HG02798 (cell line): ENCODE data around the gene NEDD4L.
"Not testable (repeated sequence)": the region's sequence is repeated elsewhere in the genome, so short reads cannot be mapped to it uniquely, and the experiment has no call there.

Source experiments
- ATAC-seq: cut with Tn5 transposase; IDR thresholded peaks from one replicate; pipeline ENCODE4 v1.9.1; 2021; ENCODE audit warnings: mild to moderate bottlenecking; ENCODE audit not compliant: unreplicated experiment, poor library complexity

NEDD4L gene

GRCh38 chr18:58043491-58044369 is at the start of gene NEDD4L:
Gene NEDD4L, plus strand, starts transcription at chr18:58044226. Its CDS starts 435 bp downstream, at chr18:58044661.
- ATAC-seq, result peak; percentile 80

GRCh38 chr18:57995331-57995730 is 48.7 kb upstream of the NEDD4L start:
- no peak for ATAC-seq

DNA sequence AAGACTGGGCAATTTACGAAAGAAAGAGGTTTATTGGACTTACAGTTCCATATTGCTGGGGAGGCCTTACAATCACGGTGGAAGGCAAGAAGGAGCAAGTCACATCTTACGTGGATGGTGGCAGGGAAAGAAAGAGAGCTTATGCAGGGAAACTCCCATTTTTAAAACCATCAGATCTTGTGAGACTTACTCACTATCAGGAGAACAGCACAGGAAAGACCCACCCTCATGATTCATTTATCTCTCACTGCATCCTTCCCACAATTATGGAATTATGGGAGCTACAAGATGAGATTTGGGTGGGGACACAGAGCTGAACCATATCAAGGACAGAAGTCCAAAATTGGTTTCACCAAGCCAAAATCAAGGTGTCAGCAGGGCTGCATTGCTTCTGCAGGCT is 47.1 kb upstream of the NEDD4L start:
- not testable (repeated sequence) for ATAC-seq

GRCh38 chr18:57997820-57998219 is 46.2 kb upstream of the NEDD4L start:
- no peak for ATAC-seq

DNA sequence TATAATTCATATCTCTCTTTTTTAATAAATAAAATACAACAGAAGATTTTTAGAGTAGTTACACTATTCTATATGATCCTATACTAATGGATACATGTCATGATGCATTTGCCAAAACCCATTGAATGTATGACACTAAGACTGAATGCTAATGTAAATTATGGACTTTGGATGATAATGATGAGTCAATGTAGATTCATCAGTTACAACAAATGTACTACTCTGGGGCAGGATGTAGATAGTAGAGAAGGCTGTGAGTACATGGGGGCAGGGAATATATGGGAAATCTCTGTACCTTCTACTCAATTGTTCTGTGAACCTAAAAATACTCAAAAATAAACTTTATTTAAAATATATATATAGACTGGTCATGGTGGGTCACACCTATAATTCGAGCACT is 45.6 kb upstream of the NEDD4L start:
- ATAC-seq, result no peak

- no peak for ATAC-seq
These were observed 39.7 kb upstream of the NEDD4L start for GRCh38 chr18:58004317-58004716.

DNA sequence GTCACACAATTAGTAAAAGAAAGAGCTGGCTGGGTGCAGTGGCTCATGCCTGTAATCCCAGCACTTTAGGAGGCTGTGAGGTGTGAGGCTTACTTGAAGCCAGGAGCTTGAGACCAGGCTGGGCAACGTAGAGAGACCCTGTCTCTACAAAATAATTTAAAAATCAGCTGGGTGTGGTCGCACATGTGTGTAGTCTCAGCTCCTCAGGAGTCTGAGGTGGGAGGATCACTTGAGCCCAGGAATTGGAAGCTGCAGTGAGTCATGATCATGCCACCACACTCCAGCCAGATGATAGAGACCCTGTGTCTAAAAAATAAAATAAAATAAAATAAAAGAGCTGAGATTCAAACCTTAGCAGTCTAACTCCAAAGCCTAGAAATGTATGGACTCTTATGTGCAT is 39.0 kb upstream of the NEDD4L start:
- no peak for ATAC-seq

DNA sequence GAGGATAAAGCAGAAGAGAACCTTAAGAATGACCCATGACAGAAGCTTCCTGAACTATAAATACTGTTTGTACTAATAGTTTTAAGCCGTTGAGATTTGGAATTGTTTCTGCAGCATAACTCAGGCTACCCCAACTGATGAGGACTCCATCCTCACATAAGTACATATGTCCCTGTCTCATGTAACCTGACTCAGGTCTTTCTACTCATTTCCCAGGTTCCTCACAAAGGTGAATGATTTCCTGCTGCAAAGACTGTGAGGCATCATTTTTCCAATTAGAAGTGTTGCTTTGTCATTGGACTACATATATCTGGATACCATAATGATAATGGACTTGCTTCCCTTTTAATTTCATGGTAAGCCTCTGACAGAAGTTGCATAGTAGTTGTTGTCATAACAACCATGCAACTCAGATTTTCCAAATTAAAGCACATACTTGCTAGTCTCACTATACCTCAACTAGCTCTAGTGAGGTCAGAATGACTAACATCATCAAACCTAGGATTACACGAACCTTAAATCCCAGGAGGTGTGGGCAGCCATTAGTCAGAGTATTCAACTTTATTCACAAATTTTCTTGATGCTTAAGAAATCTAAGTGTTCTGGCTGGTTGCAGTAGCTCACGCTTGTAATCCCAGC is 38.0 kb upstream of the NEDD4L start:
- no peak for ATAC-seq

DNA sequence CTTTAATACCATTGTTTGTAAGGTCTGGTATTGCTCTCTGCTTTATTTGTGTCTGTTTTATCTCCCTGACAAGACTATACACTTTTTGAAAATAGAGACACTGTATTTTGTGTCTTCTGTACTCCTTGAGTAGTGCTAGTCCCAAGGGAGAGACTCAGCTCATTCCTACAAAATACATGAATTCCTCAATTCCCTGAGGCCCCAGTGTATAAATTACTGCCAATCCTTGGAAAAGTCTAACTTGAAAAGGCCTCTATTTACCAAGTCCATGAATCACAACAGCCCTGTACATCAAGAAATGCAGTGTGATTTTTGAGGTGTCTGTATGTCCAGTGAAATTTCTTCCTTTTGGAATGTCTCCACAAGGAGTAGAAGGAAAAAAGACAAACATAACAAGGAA is 34.9 kb upstream of the NEDD4L start:
- no peak for ATAC-seq

- ATAC-seq, result no peak
These were observed 33.8 kb upstream of the NEDD4L start for GRCh38 chr18:58010265-58010664.

DNA sequence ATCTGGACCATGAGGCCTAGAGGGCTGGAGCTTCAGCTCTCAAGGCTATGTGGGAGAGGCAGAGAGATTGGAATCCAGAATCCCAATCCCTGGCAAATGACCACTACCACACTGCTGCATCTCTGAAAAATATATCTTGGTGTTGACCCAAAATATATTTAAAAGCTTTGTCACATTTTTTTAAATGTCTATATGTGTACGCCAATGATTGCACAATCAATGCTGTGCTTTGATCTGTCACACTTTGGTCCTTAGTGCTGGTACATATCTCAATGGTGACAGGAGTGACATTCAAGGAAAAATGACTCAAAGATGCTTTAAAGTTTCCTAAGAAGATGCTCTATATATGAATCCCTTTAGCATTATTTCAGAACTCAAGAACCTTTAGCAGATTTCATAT is 31.7 kb upstream of the NEDD4L start:
- no peak for ATAC-seq

GRCh38 chr18:58013241-58014211 is 30.5 kb upstream of the NEDD4L start:
- no peak for ATAC-seq

GRCh38 chr18:58015065-58015780 is 28.8 kb upstream of the NEDD4L start:
- ATAC-seq, result peak; percentile 100

- ATAC-seq, result no peak
These were observed 26.8 kb upstream of the NEDD4L start for GRCh38 chr18:58017267-58017666.

- no peak for ATAC-seq
These were observed 23.4 kb upstream of the NEDD4L start for GRCh38 chr18:58020567-58021107.

DNA sequence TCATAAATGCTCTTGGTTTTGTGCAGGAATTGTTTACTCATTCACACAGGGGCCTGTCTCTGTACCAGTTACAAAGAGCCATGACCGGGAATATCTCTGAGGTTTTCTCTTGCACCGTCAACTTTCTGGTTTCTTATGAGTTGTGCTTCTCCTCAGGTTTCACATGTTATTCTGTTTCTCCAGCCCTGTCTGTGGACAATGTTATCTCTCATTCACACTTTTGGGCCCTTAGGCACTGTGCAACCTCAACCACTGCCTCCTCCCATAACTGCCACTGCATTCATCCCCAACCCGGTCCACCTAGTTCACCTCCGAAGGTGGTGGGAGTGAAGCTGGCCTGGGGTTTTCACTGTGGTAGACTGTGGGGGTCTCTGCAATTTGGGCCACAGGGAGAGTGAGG is 22.5 kb upstream of the NEDD4L start:
- no peak for ATAC-seq

DNA sequence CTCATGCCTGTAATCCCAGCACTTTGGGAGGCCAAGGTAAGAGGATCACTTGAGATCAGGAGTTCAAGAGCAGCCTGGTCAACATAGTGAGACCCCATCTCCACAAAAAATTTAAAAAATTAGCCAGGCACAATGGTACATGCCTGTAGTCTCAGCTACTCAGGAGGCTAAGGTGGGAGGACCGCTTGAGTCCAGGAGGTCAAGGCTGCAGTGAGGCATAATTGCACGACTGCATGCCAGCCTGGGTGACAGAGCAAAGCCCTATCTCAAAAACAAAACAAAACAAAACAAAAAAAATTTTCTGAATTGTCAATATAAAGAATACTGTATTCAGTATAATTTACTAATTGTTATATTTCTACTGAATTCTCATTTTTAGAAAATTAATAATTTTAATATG is 20.9 kb upstream of the NEDD4L start:
- ATAC-seq, result no peak

GRCh38 chr18:58024139-58024538 is 19.9 kb upstream of the NEDD4L start:
- no peak for ATAC-seq

DNA sequence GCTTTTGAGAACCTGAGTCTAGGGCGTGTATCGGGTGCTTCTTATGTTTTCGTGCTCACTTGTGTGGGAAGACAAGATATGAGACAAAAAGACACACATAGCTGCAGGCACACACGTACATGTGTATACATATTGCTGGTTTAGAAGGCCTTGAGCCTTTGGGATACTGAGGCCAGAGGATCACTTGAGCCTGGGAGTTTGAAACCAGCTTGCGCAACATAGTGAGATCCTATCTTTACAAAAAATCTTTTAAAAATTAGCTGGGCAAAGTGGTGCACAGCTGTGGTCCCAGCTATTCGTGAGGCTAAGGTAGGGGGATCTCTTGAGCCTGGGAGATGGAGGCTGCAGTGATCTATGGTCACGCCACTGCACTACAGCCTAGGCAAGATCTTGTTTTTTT is 18.8 kb upstream of the NEDD4L start:
- ATAC-seq, result no peak

GRCh38 chr18:58025733-58026132 is 18.3 kb upstream of the NEDD4L start:
- no peak for ATAC-seq
